Thyroid gland (tissue), 4 donors: ENCODE results near the gene PDE4A.

ENCODE experiments used
- CTCF ChIP-seq, 6 experiments: fragments of 200-600 bp in 3 of 6; fragments of 450-650 bp in 3 of 6; sonication (generic) in 3 of 6; IDR thresholded peaks; one replicate each; pipeline ENCODE4 v1.5.1; 2016 to 2019; ENCODE audit warnings: antibody characterized with exemption in 6 of 6, mild to moderate bottlenecking in 2 of 6, inconsistent platforms in 1 of 6, moderate library complexity in 1 of 6
- POLR2A ChIP-seq, 2 donors: fragments of 450-650 bp; IDR thresholded peaks; one replicate each; pipeline ENCODE4 v1.6.1; 2017; ENCODE audit warnings: antibody characterized with exemption in 2 of 2, mild to moderate bottlenecking in 2 of 2, moderate library complexity in 1 of 2

GRCh38 chr19:10468133-10468532, 47.8 kb downstream of the PDE4A start:
- TF ChIP-seq CTCF (IDR thresholded peaks at IDR 0.05) (no peak), POLR2A (IDR thresholded peaks at IDR 0.05) (no peak)
